NCI-H748 treated with DMSO at 0.1 percent for 48 hours (cell line): Measurements from ENCODE around the gene SECISBP2L.
A peak's percentile ranks its signal among the peaks of the same experiment; 100 is the strongest.

Experiments used
- DNase-seq: peaks from one replicate; lab custom pipeline; 2025; lab: John Stamatoyannopoulos, UW

Gene SECISBP2L

GRCh38 chr15:48963524-48964113 lies 82.6 kb downstream of the SECISBP2L start, which contains the start of gene SHC4:
Gene SHC4 (minus strand): TSS chr15:48963919. CDS start chr15:48963015, 904 bp downstream.
- peak; percentile 37 for DNase-seq

DNA sequence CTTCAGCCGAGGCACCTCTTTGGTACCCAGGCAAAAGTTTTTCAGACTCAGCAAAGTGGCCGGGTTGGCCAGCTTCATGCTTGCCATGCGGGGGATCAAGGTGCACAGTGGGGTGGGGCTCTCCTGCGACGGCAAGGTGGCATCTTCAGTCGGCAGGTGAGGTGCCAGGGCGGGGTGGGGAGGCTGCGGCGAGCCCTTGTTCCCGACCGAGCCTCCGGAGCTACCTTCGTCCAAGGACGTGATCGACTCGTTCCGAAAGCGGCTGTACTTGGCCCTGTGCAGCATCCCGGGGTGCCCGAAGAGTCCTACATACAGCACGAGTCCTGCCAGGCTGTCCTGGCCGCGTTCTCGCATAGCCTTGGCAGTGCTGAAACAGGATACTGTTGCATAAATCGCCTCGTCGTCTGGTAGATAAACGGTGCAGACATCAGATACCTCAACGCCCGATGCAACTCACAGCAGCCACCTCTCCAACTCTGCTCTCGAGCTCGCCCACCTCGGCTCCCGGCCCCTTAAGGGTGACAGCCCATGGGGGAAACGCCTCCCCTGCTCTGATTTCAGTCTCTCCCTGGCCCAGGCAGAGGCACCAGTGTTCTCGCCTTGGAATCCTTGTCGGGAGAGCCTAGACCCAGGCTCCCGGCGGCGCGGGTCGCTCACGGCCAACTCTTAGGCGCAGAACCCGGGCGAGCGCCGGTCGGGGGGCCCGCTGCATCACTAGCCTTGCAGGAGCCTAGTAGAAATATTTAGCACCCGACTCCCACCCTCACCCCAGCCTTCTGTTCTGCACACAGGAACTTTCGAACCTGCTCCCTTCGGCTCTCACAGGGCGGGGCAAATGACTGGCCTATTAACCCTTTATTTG lies 83.4 kb downstream of the SECISBP2L start:
- peak; percentile 1 for DNase-seq

GRCh38 chr15:48955967-48956366 lies 90.3 kb downstream of the SECISBP2L start:
- DNase-seq: no peak

GRCh38 chr15:48955370-48955769 lies 90.9 kb downstream of the SECISBP2L start:
- DNase-seq: no peak

- DNase-seq: no peak
Measured at GRCh38 chr15:48954538-48954937, 91.7 kb downstream of the SECISBP2L start.

- DNase-seq: no peak
Measured at GRCh38 chr15:48946840-48947187, 99.4 kb downstream of the SECISBP2L start.

DNA sequence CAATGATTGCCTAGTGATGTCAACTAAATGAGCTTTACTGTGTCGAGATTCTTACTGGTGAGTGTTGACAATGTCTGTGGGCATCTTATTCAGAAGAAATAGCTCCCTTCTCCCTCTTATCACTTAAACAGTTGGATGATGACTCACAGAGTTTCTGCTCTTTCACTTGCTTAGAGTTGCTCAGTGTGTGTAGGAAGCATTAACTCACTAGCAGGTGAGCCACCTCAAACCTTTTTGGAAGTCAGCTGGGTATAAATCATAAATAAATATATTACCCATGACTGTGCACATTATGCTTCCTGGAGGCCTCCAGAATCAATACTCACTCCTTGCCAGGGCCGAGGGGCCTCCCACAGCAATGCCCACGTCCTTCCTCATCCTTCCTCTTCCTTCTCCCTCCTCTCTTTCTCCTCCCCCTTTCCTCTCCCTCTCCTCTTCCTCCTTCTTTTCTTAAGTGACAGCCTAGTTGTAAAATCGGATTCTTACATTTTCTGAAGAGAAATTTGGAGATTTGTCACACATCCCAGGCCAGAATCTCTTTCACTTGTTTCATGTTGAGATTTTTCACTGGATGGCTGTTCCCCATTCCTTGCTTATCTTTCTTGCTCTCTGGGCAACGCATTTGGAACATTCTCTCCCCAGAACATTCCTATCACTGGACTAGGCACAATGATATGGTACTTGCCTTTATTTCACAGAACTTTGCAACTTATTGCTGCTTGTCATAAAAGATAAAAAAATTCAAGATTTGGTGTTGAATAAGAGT lies 100.0 kb downstream of the SECISBP2L start:
- DNase-seq: no peak

DNA sequence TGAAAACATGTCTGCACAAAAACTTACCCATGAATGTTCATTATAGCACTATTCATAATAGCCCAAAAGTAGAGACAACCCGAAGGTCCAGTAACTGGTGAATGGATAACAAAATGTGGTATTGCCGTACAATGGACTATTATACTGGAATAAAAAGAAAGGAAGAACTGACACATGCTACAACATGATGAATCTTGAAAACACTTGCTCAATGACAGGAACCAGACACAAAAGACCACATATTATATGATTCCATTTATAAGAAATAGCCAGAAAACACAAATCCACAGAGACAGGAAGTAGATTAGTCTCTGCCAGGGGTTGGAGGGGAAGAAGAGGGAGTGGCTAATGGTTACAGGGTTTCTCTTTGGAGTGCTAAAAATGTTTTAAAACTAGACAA lies 100.9 kb downstream of the SECISBP2L start:
- no peak for DNase-seq

DNA sequence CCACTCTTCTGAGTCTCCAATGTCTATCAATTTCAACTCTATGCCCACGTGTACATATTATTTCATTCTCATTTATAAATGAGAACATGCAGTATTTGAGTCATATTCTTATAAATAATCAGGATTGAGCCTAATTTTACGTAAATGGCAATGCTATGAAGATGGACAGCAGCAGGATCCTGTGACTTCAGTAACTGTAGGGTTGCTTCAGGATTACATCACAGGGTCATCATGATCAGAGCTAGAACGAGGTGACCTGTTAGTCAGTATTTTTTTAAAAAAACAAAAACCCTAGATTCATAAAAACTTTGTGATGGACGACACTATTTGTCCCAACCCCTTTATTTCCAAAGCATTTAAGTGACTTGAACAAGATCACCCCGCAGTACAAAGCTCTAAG lies 104.3 kb downstream of the SECISBP2L start:
- DNase-seq: no peak

- no peak for DNase-seq
Measured at GRCh38 chr15:48940508-48940907, 105.7 kb downstream of the SECISBP2L start.

DNA sequence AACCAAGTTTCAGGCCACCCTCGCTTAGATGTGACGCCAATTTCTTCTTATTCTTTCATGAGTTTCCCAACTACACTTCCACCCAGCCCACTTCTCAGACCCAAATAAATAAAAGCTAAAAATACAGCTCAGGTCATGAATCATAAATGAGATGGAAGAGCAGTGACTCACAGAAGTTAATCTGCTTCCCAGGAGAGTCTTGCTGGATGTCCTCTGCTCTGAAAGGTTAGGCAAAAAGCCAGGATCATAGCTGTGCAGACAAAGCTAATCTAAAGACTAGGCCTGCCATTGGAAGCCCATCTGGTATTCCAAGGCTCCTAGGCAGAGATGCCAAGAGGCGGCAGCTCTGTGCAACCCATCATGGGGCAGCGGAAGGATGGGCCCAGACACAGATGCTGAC lies 106.6 kb downstream of the SECISBP2L start:
- no peak for DNase-seq
